Measurements from ENCODE around the gene GNB1. TPM values are rescaled to one million over a fixed set of nuclear protein-coding genes. Genes with fewer than 3 reads are reported as not detected.
A peak's percentile ranks its signal among the peaks of the same experiment; 100 is the strongest.

Gene GNB1
- total and polyA plus RNA-seq, 9 of the 15 experiments (the other 6 are each of a cell fraction or from before 2014, with no cell fraction given) = 34.3 to 388 (median 114) TPM

GRCh38 chr1:1918901-1919303, 28.0 kb upstream of the GNB1 start, which contains the start of gene TMEM52 (continued):
- TF ChIP-seq ZBTB40 (IDR thresholded peaks at IDR 0.05) (0 out of 2 replicates have a peak, but pooled peaks have one; percentile 25), ZBTB40 (CRISPR knock-in tag; IDR thresholded peaks at IDR 0.05) (no peak), ZNF408 (CRISPR knock-in tag; IDR thresholded peaks at IDR 0.05; ENCODE audit: low read depth) (no peak), ETS1 (conservative IDR thresholded peaks at IDR 0.05; ENCODE audit: control insufficient read depth, low read depth, low read length) (peak; percentile 63; the same call in 1 of the 2 replicates), ZBTB11 (CRISPR knock-in tag; IDR thresholded peaks at IDR 0.05) (0 out of 6 replicates have a peak, but pooled peaks of 1 of the 3 experiments have one; percentile 12), SOX6 (IDR thresholded peaks at IDR 0.05) (peak; percentile 21; the same call in 1 of the 2 replicates), E2F4 (CRISPR knock-in tag; IDR thresholded peaks at IDR 0.05; ENCODE audit: low read depth) (no peak), SUPT5H (IDR thresholded peaks at IDR 0.05) (peak; percentile 70), MYC (IDR thresholded peaks at IDR 0.05; ENCODE audit: low read depth, low read length) (no peak), MYC (CRISPR knock-in tag; IDR thresholded peaks at IDR 0.05; ENCODE audit: borderline replicate concordance, low read depth) (no peak), NUFIP1 (IDR thresholded peaks at IDR 0.05; ENCODE audit: partially characterized antibody) (no peak)
